Fibroblast of lung (primary cell): ENCODE measurements around the gene TBR1.

ENCODE experiments used
- CTCF ChIP-seq, 2 donors: IDR thresholded peaks in 1 of 2; conservative IDR thresholded peaks in 1 of 2; 1 replicate in 1 of 2; 2 replicates in 1 of 2; pipeline ENCODE4 v1.5.1; 2011 to 2012; ENCODE audit warnings: low read length in 2 of 2, control low read depth in 1 of 2, inconsistent platforms in 1 of 2, low read depth in 1 of 2, mild to moderate bottlenecking in 1 of 2
- EZH2 ChIP-seq: IDR thresholded peaks from 2 replicates; pipeline ENCODE4 v1.5.1; 2012; ENCODE audit warnings: low read length, control low read depth, mild to moderate bottlenecking; ENCODE audit errors: missing control alignments

DNA sequence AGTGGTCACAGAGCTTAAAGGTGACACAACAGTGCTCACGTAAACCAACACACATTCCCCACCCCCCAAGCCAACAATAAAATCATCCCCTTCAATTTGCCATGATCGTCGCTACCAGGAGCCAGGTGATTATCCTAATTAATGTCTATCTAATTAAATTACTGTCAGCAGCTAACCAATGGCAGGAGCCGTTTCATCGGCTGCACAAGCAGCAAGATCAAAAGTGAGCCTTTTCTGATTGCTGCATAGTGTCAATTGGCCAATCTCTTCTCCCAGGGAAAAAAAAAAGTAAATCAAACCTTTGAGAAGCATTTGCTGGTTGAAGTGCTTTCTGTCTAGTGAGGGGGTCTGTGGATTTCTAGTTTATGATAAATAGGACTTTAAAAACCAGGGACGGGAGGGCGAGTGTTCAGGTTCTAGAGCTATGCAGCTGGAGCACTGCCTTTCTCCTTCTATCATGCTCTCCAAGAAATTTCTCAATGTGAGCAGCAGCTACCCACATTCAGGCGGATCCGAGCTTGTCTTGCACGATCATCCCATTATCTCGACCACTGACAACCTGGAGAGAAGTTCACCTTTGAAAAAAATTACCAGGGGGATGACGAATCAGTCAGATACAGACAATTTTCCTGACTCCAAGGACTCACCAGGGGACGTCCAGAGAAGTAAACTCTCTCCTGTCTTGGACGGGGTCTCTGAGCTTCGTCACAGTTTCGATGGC is at the start of gene TBR1:
- TF ChIP-seq CTCF (conservative IDR thresholded peaks at IDR 0.05 in 1 of 2, IDR thresholded peaks at IDR 0.05 in 1 of 2; ENCODE audit: low read depth in 1 of 2, low read length in 2 of 2) (no peak), EZH2 (no peak)
